MV-4-11 (cell line): ENCODE data around the gene FAM81B.

Source experiments
- DNase-seq: peaks from one replicate; lab custom pipeline; 2025; lab: John Stamatoyannopoulos, UW

The FAM81B gene

DNA sequence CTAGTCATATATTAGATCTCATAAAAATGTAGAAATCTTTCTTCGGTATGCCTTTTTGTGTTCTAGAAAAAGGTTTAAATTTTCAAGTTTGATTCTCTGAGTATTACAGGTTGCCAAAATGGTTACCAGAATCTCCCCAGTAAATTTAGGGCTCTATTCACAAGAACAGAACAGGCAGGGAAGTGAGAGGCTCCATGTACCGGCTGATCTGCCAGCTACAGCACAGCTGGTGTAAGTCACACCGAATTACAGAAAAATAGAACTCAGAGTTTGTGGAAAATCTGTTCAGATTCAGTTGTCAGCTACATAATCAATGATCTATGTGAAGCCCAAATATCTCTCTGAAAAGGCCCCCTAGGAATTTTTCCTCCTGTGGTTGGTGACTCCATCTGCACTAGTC is 10.5 kb downstream of the FAM81B start:
- no peak for DNase-seq

DNA sequence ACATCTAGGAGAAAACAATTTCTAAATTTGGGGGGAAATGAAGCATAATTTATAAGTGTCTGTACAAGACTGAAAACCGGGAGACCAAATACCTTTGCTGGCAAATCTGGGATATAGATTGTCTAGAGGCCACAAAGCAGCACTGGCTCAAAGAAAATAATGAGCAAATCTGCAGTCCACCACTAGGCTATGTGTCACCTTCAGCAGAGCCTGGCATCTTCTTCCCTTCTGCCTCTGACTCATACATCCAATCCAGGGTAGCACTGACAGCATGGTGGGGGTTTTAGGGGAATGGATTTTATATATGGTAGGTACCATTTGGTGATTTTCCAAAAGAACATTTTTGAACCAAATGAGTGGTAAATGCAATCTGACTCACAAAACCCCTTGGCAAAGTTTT is 12.8 kb downstream of the FAM81B start:
- DNase-seq: no peak

DNA sequence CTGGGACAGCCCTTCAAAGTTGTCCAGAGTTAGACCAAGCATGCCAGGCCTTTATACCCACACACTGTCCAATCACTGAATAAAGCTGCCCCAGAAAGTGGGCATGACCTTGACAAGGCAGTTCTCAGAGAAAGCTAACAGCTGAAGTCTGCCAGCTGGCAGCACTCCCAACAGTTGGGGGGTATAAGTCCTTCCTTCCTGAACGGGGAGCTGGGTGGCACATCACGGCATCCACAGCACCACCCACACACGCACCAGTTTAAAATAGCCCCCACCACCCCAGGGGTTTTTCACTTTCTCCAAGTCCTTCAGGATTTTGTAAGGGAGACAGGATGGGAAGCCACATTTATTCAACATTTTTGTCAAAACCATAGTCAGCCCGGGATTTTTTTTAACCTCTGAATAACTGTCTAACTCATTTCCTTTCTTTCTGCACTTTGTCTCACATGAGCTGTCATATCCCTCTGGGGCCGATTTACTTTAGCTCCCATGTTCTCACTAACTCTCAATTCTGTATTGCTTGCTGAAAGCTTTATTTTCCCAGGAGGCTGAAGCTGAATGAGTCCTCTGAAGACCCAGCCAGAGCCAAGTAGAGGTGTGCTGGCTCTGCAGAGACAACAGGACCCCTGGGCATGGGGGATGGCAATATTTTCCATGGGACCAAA is 15.4 kb downstream of the FAM81B start:
- no peak for DNase-seq

DNA sequence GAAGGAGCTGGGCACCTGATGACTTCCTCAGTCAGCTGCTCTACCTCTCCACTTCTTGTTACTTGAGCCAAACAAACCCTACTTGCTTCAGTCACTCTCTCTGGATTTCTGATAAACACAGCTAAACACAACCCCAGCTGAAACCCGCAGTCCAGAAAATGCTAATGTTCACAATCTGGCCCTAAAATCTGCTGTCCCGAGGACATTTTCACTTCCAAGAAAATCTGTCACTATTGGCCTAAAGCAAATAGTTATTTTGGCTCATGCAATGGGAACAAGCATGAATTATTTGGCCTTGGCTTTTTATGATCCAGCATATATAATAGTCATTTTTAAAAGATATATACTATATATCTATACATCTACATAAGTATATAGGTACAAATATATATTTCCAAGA is 19.1 kb downstream of the FAM81B start:
- no peak for DNase-seq

- no peak for DNase-seq
These were observed 20.3 kb downstream of the FAM81B start for GRCh38 chr5:95411474-95411873.

DNA sequence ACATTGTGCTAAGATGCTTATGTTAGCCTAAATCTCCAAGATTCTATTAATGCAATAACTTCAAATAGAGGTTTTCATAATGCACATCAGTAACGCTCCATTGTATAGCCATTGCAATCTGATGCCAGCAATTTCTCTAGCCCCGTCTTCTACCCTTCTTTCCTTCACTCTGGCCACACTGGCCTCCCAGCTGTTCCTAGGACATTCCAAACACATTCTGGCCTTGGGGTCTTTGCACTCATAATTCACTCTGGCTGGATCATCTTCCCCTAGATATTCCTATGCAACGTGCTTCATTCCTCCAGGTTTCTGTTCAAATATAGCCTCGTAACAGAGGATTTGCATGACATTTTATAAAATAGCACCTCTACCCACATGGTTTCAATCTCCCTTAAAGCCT is 23.3 kb downstream of the FAM81B start:
- no peak for DNase-seq

DNA sequence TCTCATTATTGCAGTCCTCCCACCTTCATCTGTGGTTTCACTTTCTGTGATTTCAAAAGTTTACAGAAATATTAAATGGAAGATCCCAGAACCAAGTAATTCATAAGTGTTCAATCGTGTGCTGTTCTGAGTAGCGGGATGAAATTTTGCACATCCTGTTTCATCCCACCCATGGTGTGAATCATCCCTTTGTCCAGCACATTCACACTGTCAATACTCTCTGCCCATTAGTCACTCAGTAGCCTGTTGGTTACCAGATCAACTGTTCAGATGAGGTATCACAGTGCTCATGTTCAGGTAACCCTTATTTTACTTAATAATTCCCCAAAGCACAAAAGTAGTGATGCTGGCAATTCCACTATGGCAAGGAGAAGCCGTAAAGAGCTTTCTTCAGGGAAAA is 26.8 kb downstream of the FAM81B start:
- DNase-seq: no peak

GRCh38 chr5:95422838-95423237 is 31.7 kb downstream of the FAM81B start:
- DNase-seq: no peak

GRCh38 chr5:95424016-95424415 is 32.9 kb downstream of the FAM81B start:
- no peak for DNase-seq

- peak; percentile 8 for DNase-seq
These were observed 33.4 kb downstream of the FAM81B start for GRCh38 chr5:95424526-95424925.

GRCh38 chr5:95426227-95426626 is 35.1 kb downstream of the FAM81B start:
- no peak for DNase-seq

GRCh38 chr5:95432779-95433178 is 41.6 kb downstream of the FAM81B start:
- no peak for DNase-seq

DNA sequence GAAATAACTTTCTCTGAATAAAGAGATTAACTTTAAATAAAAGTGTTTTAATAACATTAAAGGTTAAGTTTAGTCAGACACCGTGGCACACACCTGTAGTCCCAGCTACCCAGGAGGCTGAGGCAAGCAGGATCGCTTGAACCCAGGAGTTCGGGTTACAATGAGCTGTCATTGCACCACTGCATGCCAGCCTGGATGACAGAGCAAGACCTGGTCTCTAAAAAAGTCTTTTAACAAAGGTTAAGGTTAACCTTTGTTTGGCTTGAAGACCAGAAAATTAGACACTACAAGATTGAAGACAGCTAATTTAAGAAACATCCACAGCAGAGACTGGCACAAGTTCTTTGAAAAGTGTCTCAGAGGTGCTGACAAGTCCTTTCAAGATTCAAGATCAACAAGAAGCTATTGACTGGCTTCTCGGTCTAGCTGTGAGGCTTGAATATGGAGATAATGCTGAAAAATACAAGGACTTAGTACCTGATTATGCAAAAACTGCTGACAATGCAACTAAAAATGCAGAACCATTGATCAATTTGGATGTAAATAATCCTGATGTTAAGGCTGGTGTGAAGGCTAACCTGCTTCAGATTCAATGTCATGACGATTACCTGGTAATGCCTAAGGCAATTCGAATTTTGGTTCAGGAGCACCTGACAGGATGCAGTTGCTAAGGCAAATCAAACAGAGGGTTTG is 48.8 kb downstream of the FAM81B start:
- DNase-seq: no peak

GRCh38 chr5:95440825-95441224 is 49.7 kb downstream of the FAM81B start:
- DNase-seq: no peak

- no peak for DNase-seq
These were observed 50.5 kb downstream of the FAM81B start for GRCh38 chr5:95441636-95442035.

- DNase-seq: no peak
These were observed 54.3 kb downstream of the FAM81B start for GRCh38 chr5:95445442-95445841.

- peak; percentile 5 for DNase-seq
These were observed 54.8 kb downstream of the FAM81B start for GRCh38 chr5:95445995-95446394.

- no peak for DNase-seq
These were observed 55.5 kb downstream of the FAM81B start for GRCh38 chr5:95446560-95447221.

DNA sequence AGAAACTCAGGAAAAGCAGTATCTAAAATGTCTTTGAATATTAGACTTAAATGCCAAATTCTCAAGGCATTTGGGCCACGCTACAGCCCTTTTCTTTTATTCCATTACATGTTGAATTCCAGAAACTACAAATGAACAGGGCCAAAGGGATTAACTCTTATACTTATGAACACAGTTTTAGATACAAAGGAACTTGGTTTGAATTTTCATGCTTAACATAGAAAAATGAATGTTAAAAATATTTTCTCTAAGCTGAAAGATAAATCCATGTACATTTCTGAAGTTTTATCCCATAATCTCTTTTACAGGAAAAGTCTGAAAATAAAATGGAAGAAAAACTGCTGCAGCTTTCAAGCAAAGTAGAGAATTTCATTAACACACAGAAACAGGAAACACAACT is 56.8 kb downstream of the FAM81B start:
- DNase-seq: no peak

- no peak for DNase-seq
These were observed 57.6 kb downstream of the FAM81B start for GRCh38 chr5:95448789-95449188.

GRCh38 chr5:95449460-95449859 is 58.3 kb downstream of the FAM81B start:
- no peak for DNase-seq

DNA sequence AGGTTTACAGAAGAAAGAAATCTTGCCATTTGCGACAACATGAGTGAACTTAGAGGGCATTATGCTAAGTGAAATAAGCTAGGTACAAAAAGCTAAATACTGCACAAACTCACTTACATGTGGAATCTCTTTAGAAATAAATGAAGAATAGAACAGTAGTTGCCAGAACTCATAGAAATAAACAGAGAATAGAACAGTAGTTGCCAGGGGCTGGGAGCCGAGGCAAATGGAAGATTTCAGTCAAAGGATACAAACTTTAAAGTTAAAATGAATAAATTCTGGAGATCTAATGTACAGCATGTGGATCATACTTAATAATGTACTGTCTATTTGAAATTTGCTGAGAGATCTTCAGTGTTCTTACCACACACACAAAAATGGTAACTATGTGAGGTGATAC is 63.4 kb downstream of the FAM81B start:
- DNase-seq: no peak

DNA sequence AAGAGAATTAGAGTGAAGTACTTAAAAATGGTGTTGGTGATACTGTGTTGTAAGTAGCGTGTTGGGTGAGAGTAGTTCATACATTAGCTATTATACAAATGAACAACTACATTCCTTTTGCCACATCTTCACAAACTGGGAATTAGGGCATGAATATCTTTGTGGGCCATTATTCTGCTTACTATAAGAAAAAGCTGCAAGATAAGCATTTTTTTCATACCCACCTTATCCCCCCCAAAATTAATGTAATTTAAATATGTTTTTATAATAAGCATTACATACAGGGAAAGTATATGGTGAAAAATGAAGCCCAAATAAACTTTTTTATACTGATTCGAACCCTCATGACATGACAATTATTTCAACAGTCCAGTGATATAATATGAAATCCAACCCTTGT is 69.5 kb downstream of the FAM81B start:
- DNase-seq: no peak
